ENCODE results near the gene CYP46A1. TPM values are rescaled to one million over a fixed set of nuclear protein-coding genes. Genes with fewer than 3 reads are reported as not detected.

CYP46A1 gene
- total and polyA plus RNA-seq, 10 donors = 0.11 to 0.85 (median 0.32) TPM

GRCh38 chr14:99679996-99680395 lies 4.1 kb upstream of the CYP46A1 start:
- peaks cover 4 to 19% (median 17%) of the 10 kb centered on the region in 6 donors for H3K4me1 ChIP-seq
- peaks cover 0 to 23% (median 17%) of the 10 kb centered on the region in 8 donors for H3K9me3 ChIP-seq
- H3K4me3 ChIP-seq = no peak overlapping the region
- intact Hi-C loops (cut with DNase I; ENCODE audit: low total_unique reads) = no loop called here
- H3K27me3 ChIP-seq (replicated peaks in 1 of 7) = peaks cover 0 to 21% (median 9%) of the 10 kb centered on the region in 7 donors
- DNase-seq = no peak
- H3K27ac ChIP-seq = no peak overlapping the region
- TF ChIP-seq POLR2AphosphoS5 (IDR thresholded peaks at IDR 0.05) (no peak), POLR2A (IDR thresholded peaks at IDR 0.05) (no peak), CTCF (IDR thresholded peaks at IDR 0.05 in 8 of 11, conservative IDR thresholded peaks at IDR 0.05 in 3 of 11) (no peak)
- no peaks in the 10 kb centered on the region for H3K36me3 ChIP-seq
- 65 to 82% (median 81%) methylated on average over 5 of the region's 5 CpGs for WGBS, 5 donors

- Histone ChIP-seq H3K27me3 (replicated peaks in 1 of 7) (peaks cover 0 to 16% (median 0%) of the 10 kb centered on the region in 7 donors), H3K9me3 (peaks cover 0 to 23% (median 17%) of the 10 kb centered on the region in 8 donors), H3K4me1 (peaks cover 4 to 19% (median 17%) of the 10 kb centered on the region in 6 donors), H3K27ac (no peak overlapping the region), H3K4me3 (no peak overlapping the region), H3K36me3 (no peaks in the 10 kb centered on the region)
- intact Hi-C loops (cut with DNase I; ENCODE audit: low total_unique reads) = no loop called here
- no peak for DNase-seq
- TF ChIP-seq POLR2AphosphoS5 (IDR thresholded peaks at IDR 0.05) (no peak), CTCF (IDR thresholded peaks at IDR 0.05 in 8 of 11, conservative IDR thresholded peaks at IDR 0.05 in 3 of 11) (no peak), POLR2A (IDR thresholded peaks at IDR 0.05) (no peak)
- 81 to 87% (median 83%) methylated on average over 12 of the region's 12 CpGs for WGBS, 5 donors
These were observed 2.8 kb upstream of the CYP46A1 start for GRCh38 chr14:99681101-99681831.

GRCh38 chr14:99681832-99682148 lies 2.3 kb upstream of the CYP46A1 start:
- intact Hi-C loops (cut with DNase I; ENCODE audit: low total_unique reads) = loop anchor here (2.0 kb wide), 1 partner anchor 203 kb away; no protein-coding TSS in a partner anchor
- peaks cover 4 to 19% (median 17%) of the 10 kb centered on the region in 6 donors for H3K4me1 ChIP-seq

More at GRCh38 chr14:99681832-99682148, 2.3 kb upstream of the CYP46A1 start:
- TF ChIP-seq CTCF (IDR thresholded peaks at IDR 0.05 in 8 of 11, conservative IDR thresholded peaks at IDR 0.05 in 3 of 11) (no peak), POLR2A (IDR thresholded peaks at IDR 0.05) (no peak), POLR2AphosphoS5 (IDR thresholded peaks at IDR 0.05) (no peak)
- WGBS, 5 donors = 84 to 93% (median 91%) methylated on average over 11 of the region's 11 CpGs
- Histone ChIP-seq H3K27me3 (replicated peaks in 1 of 7) (peaks cover 0 to 17% (median 0%) of the 10 kb centered on the region in 7 donors), H3K36me3 (no peaks in the 10 kb centered on the region), H3K9me3 (peaks cover 0 to 23% (median 17%) of the 10 kb centered on the region in 8 donors), H3K4me3 (no peak overlapping the region), H3K27ac (no peak overlapping the region)
- no peak for DNase-seq
